K562 (cell line): ENCODE measurements around the gene ACAP3. TPM values are rescaled to one million over a fixed set of nuclear protein-coding genes. Genes with fewer than 3 reads are reported as not detected.

ENCODE experiments used
- ATAC-seq: fragments of 200-7000 bp; cut with Tn5 transposase; 3 replicates; pipeline ENCODE4 v1.9.1; 2020; ENCODE audit warnings: moderate library complexity
- BruUV-seq: library from RNA; stranded (reverse); fragments of 400-500 nt; replicated peaks from 2 replicates; lab custom pipeline; 2021; lab: Mats Ljungman, UMichigan
- CTCF ChIA-PET: fragments of 300-600 bp; formaldehyde crosslinking; extraction: SDS; loops from one replicate; lab custom pipeline; 2021; ENCODE audit warnings: low intra/inter-chr PET ratio; lab: Yijun Ruan, JAX
- POLR2A ChIA-PET: fragments of 300-600, 350-650 bp; sonication (Branson Sonifier 250); formaldehyde crosslinking; extraction: SDS; loops from one replicate; lab custom pipeline; 2021; ENCODE audit warnings: antibody characterized with exemption, inconsistent platforms; lab: Yijun Ruan, JAX
- DNase-seq, 4 experiments: peaks; one replicate each; pipeline versions ENCODE4 v3.0.0 to v3.0.0-alpha.2; 2011 to 2018; ENCODE audit warnings: low spot score in 3 of 4, mixed read lengths in 3 of 4; ENCODE audit errors: extremely low read depth in 1 of 4
- FAIRE-seq: peaks from 2 replicates; lab custom pipeline; 2011; peaks lifted over from hg19 to GRCh38; lab: Jason Lieb, UNC
- H2AFZ ChIP-seq: 2 replicates; pipeline ENCODE4 v1.6.0; 2011; ENCODE audit warnings: low read depth, low read length, control low read depth, inconsistent platforms
- H3K27ac ChIP-seq: fragments of 200-600 bp; 3 replicates; pipeline ENCODE4 v1.8.0; 2011; ENCODE audit warnings: low read depth, mild to moderate bottlenecking, control low read depth, inconsistent platforms, low read length, moderate library complexity, mixed read lengths; ENCODE audit errors: extremely low read depth
- H3K27me3 ChIP-seq, 2 experiments: fragments of 300-600 bp in 1 of 2; 2 replicates in 1 of 2; 3 replicates in 1 of 2; pipeline versions ENCODE4 v1.6.0 to v1.8.0; 2011; ENCODE audit warnings: inconsistent platforms in 2 of 2, low read length in 2 of 2, mild to moderate bottlenecking in 1 of 2, mixed read lengths in 1 of 2, moderate library complexity in 1 of 2; ENCODE audit not compliant: control insufficient read depth in 2 of 2, insufficient read depth in 2 of 2
- H3K36me3 ChIP-seq: fragments of 300-600 bp; 3 replicates; pipeline ENCODE4 v1.8.0; 2011; ENCODE audit warnings: mild to moderate bottlenecking, low read length, inconsistent platforms; ENCODE audit not compliant: control insufficient read depth, insufficient read depth
- H3K4me1 ChIP-seq, 2 experiments: fragments of 200-600 bp in 1 of 2; replicated peaks in 1 of 2; 2 replicates in 1 of 2; 3 replicates in 1 of 2; pipeline versions ENCODE4 v1.5.1 to v1.8.0; 2011; ENCODE audit warnings: inconsistent platforms in 2 of 2, low read length in 2 of 2, mild to moderate bottlenecking in 1 of 2, mixed read lengths in 1 of 2, moderate library complexity in 1 of 2; ENCODE audit not compliant: control insufficient read depth in 2 of 2, insufficient read depth in 2 of 2
- H3K4me2 ChIP-seq: 2 replicates; pipeline ENCODE4 v1.6.1; 2011; ENCODE audit warnings: low read length, control low read depth, inconsistent platforms, mixed read lengths; ENCODE audit not compliant: insufficient read depth
- H3K4me3 ChIP-seq: fragments of 200-600 bp; sonication (generic), shearing (Covaris generic); 2 replicates; pipeline ENCODE4 v1.5.1; 2016; ENCODE audit warnings: control low read depth, inconsistent platforms
- H3K79me2 ChIP-seq: fragments of 200-600 bp; 3 replicates; pipeline ENCODE4 v1.8.0; 2011; ENCODE audit warnings: low read length, inconsistent platforms; ENCODE audit not compliant: control insufficient read depth, insufficient read depth
- H3K9ac ChIP-seq, 2 experiments: 2 replicates each; pipeline versions ENCODE4 v1.6.0 to v1.6.1; 2011; ENCODE audit warnings: low read depth in 2 of 2, low read length in 2 of 2, control low read depth in 1 of 2, inconsistent platforms in 1 of 2, mild to moderate bottlenecking in 1 of 2, mixed read lengths in 1 of 2; ENCODE audit not compliant: insufficient read depth in 1 of 2
- H3K9me1 ChIP-seq: one replicate; pipeline ENCODE4 v1.6.0; 2011; ENCODE audit warnings: inconsistent platforms, mild to moderate bottlenecking, low read length, moderate library complexity; ENCODE audit not compliant: control insufficient read depth, insufficient read depth
- H3K9me3 ChIP-seq: replicated peaks from 2 replicates; pipeline ENCODE4 v1.5.1; 2011; ENCODE audit warnings: low read depth, low read length, inconsistent platforms; ENCODE audit not compliant: control insufficient read depth, insufficient read depth
- H4K20me1 ChIP-seq: replicated peaks from 2 replicates; pipeline ENCODE4 v1.6.1; 2011; ENCODE audit warnings: low read length, inconsistent platforms, mixed read lengths; ENCODE audit not compliant: control insufficient read depth, insufficient read depth
- ATF3 ChIP-seq, 2 experiments: fragments of 450-650 bp in 1 of 2; sonication (generic) in 1 of 2; formaldehyde crosslinking in 1 of 2; IDR thresholded peaks in 1 of 2; conservative IDR thresholded peaks in 1 of 2; 2 replicates each; pipeline versions ENCODE4 v1.6.1 to v1.8.1; 2016 to 2023; ENCODE audit warnings: mild to moderate bottlenecking in 2 of 2, moderate library complexity in 2 of 2, inconsistent platforms in 1 of 2, missing genetic modification reagents in 1 of 2
- CREB5 ChIP-seq: fragments of 250-450 bp; sonication (Bioruptor Pico); IDR thresholded peaks from 2 replicates; pipeline ENCODE4 v1.5.0; 2020; ENCODE audit warnings: mild to moderate bottlenecking
- KDM5B ChIP-seq: fragments of 200-600 bp; sonication (generic); IDR thresholded peaks from 2 replicates; pipeline ENCODE4 v1.6.1; 2012; ENCODE audit warnings: low read depth, mild to moderate bottlenecking, moderate library complexity, low read length, control low read depth, inconsistent platforms; ENCODE audit not compliant: insufficient replicate concordance
- POLR2A ChIP-seq: fragments of 450-650 bp; conservative IDR thresholded peaks from 2 replicates; pipeline ENCODE4 v1.6.1; 2016
- POLR2AphosphoS2 ChIP-seq: IDR thresholded peaks from 2 replicates; pipeline ENCODE4 v1.6.1; 2012; ENCODE audit warnings: low read length, improper control_type of control experiment
- ZNF280B ChIP-seq: fragments of 250-450 bp; sonication (Bioruptor Pico); IDR thresholded peaks from 2 replicates; pipeline ENCODE4 v1.5.1; 2021; ENCODE audit warnings: mild to moderate bottlenecking
- WGBS: fragments of 100-300 bp; shearing (Covaris generic); methylation state at CpG from one replicate; pipeline ENCODE4 v1.1.6; 2016; ENCODE audit warnings: low coverage, mixed read lengths; ENCODE audit not compliant: insufficient coverage; ENCODE audit errors: missing lambda C conversion rate; 5-methylcytosine and 5-hydroxymethylcytosine counted together
- in situ Hi-C: fragments of 300-500 bp; cut with MboI; formaldehyde crosslinking; loops from 4 replicates; pipeline ENCODE4 v1.15.0; 2018; ENCODE audit warnings: inconsistent platforms, mixed read lengths
- intact Hi-C: fragments of 100-400 bp; cut with micrococcal nuclease; formaldehyde crosslinking; loops from 2 replicates; pipeline ENCODE4 v1.14.2; 2022
- polyA plus RNA-seq, 8 experiments: library from polyadenylated mRNA; depleted of rRNA in 4 of 8; stranded (reverse) in 5 of 8; unstranded in 3 of 8; fragments of >200 nt; fragmentation: Nextera tagmentation in 2 of 8; fragmentation: Illumina TruSeq in 1 of 8; extraction: Ambion mirVana in 2 of 8; extraction: Trizol in 1 of 8; gene quantifications; 2 replicates each; pipeline versions ENCODE4 v1.2.1 to v1.2.3, GENCODE V29; 2011 to 2014; ENCODE audit warnings: inconsistent platforms in 1 of 8, missing spikeins in 1 of 8
- total RNA-seq, 7 experiments: library from RNA; depleted of rRNA in 6 of 7; stranded (reverse); fragments of >200 nt in 6 of 7; fragmentation: Illumina TruSeq in 2 of 7; extraction: Trizol in 2 of 7; gene quantifications; 2 replicates each; pipeline versions ENCODE4 v1.2.1 to v1.2.3, GENCODE V29; 2011 to 2021; ENCODE audit warnings: low replicate concordance in 1 of 7

Gene ACAP3
- total and polyA plus RNA-seq, 9 of the 15 experiments (the other 6 are each of a cell fraction or from before 2014, with no cell fraction given): 0.01 to 49.0 (median 12.0) TPM

- no TSS peak for BruUV-seq
- Histone ChIP-seq H3K79me2 (peaks cover 23% of the 10 kb centered on the region), H3K4me2 (no peak overlapping the region), H3K9ac (peak overlapping the region in 1 of 2 experiments; percentile 69; a peak in 2 of 4 replicates), H3K9me1 (no peaks in the 10 kb centered on the region), H2AFZ (no peak overlapping the region), H3K9me3 (no peaks in the 10 kb centered on the region), H3K27me3 (no peaks in the 10 kb centered on the region), H3K4me3 (no peak overlapping the region), H3K27ac (no peak overlapping the region), H4K20me1 (peaks cover 3% of the 10 kb centered on the region; the same call in 1 of the 2 replicates), H3K36me3 (no peaks in the 10 kb centered on the region), H3K4me1 (peaks cover 9 to 76% of the 10 kb centered on the region in 2 experiments; a peak in 4 of 5 replicates)
- POLR2A ChIA-PET: interaction anchor here (0.6 to 1.3 kb wide), 5 partner anchors 16 to 49 kb away, joined by 3 to 5 read pairs (median 4); no protein-coding TSS in a partner anchor
- CTCF ChIA-PET: no interaction called here
- TF ChIP-seq ATF3 (IDR thresholded peaks at IDR 0.05): no peak
- no peak for TF ChIP-seq ATF3 (CRISPR knock-in tag; conservative IDR thresholded peaks at IDR 0.05)
- 0 out of 2 replicates have a peak, but pooled peaks have one; percentile 18 for TF ChIP-seq POLR2A
- no peak for TF ChIP-seq CREB5
- TF ChIP-seq KDM5B: peak; percentile 9
- no peak for TF ChIP-seq ZNF280B (CRISPR knock-in tag)
- peak; percentile 73; the same call in 1 of the 2 replicates for TF ChIP-seq POLR2AphosphoS2
- intact Hi-C loops (no loop called here), in situ Hi-C loops (no loop called here)
- 33% methylated on average over 5 of the region's 5 CpGs for WGBS
- DNase-seq (no peak), FAIRE-seq (no peak), ATAC-seq (no peak)
These were observed 45.2 kb upstream of the ACAP3 start for GRCh38 chr1:1352786-1353388.
